Measurements from ENCODE around the gene DLGAP4. TPM values are rescaled to one million over a fixed set of nuclear protein-coding genes. Genes with fewer than 3 reads are reported as not detected.

The DLGAP4 gene
- total and polyA plus RNA-seq, 10 donors, result 12.0 to 60.9 (median 45.9) TPM

DNA sequence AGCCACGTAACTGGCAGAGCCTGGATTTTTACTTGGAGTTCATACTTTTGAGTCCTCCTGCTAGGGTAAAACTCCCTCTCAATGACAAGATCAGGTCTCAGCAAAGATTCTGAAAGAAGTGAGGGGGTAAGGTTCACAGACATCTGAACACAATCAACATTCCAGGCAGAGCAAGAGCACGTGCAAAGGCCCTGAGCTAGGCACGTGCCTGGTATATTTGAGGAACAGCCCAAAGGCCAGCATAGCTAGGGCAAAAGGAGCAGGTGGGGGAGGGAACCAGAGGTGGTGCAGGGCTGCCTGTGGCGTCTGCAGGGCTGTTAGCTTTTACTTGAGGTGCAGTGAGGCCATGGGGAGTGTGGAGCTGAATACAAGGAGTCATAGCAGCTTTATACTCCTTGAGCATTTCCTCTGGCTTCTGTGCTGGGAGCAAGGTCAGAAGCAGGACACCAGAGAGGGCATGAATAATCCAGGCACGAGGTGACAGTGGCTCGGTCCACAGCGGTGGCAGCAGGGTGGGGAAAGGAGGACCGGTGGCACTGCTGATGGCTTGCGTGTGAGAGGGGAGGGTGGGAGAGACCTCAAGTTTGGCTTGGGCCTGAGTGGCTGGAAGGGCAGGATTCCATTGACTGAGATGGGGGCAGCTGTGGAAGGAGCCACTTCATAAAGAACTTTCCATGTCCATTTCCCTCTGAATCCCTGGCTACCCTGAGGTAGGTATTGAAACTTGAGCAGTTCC, 57.0 kb downstream of the DLGAP4 start:
- intact Hi-C loops (cut with DNase I; ENCODE audit: low total_unique reads), result no loop called here
- Histone ChIP-seq H3K36me3 (no peaks in the 10 kb centered on the region), H3K4me1 (no peaks in the 10 kb centered on the region), H3K9me3 (no peaks in the 10 kb centered on the region), H3K27ac (no peak overlapping the region), H3K27me3 (replicated peaks in 1 of 7) (peaks cover 0 to 28% (median 0%) of the 10 kb centered on the region in 7 donors), H3K4me3 (no peak overlapping the region)
- DNase-seq, result no peak
- TF ChIP-seq, protein P1, sequence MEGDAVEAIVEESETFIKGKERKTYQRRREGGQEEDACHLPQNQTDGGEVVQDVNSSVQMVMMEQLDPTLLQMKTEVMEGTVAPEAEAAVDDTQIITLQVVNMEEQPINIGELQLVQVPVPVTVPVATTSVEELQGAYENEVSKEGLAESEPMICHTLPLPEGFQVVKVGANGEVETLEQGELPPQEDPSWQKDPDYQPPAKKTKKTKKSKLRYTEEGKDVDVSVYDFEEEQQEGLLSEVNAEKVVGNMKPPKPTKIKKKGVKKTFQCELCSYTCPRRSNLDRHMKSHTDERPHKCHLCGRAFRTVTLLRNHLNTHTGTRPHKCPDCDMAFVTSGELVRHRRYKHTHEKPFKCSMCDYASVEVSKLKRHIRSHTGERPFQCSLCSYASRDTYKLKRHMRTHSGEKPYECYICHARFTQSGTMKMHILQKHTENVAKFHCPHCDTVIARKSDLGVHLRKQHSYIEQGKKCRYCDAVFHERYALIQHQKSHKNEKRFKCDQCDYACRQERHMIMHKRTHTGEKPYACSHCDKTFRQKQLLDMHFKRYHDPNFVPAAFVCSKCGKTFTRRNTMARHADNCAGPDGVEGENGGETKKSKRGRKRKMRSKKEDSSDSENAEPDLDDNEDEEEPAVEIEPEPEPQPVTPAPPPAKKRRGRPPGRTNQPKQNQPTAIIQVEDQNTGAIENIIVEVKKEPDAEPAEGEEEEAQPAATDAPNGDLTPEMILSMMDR (IDR thresholded peaks at IDR 0.05 in 8 of 11, conservative IDR thresholded peaks at IDR 0.05 in 3 of 11), result no peak
- TF ChIP-seq POLR2A (IDR thresholded peaks at IDR 0.05) (no peak), POLR2AphosphoS5 (IDR thresholded peaks at IDR 0.05) (no peak)
- WGBS, 5 donors, result 72 to 79% (median 76%) methylated on average over 9 of the region's 9 CpGs

GRCh38 chr20:36364506-36364905, 58.4 kb downstream of the DLGAP4 start:
- H3K4me3 ChIP-seq, result no peak overlapping the region
- H3K36me3 ChIP-seq, result no peaks in the 10 kb centered on the region
- H3K4me1 ChIP-seq, result no peaks in the 10 kb centered on the region
- H3K27ac ChIP-seq, result no peak overlapping the region
- peaks cover 0 to 27% (median 0%) of the 10 kb centered on the region in 7 donors for H3K27me3 ChIP-seq (replicated peaks in 1 of 7)
- WGBS, 5 donors, result 72 to 86% (median 81%) methylated on average over 4 of the region's 4 CpGs
- no peaks in the 10 kb centered on the region for H3K9me3 ChIP-seq
- no peak for DNase-seq
- TF ChIP-seq POLR2A (IDR thresholded peaks at IDR 0.05), result no peak
- no peak for TF ChIP-seq POLR2AphosphoS5 (IDR thresholded peaks at IDR 0.05)
- TF ChIP-seq, protein P1 (IDR thresholded peaks at IDR 0.05 in 8 of 11, conservative IDR thresholded peaks at IDR 0.05 in 3 of 11), result no peak
- intact Hi-C loops (cut with DNase I; ENCODE audit: low total_unique reads), result no loop called here

GRCh38 chr20:36366623-36367369, 60.7 kb downstream of the DLGAP4 start:
- no peak overlapping the region for H3K27ac ChIP-seq
- H3K4me1 ChIP-seq, result no peaks in the 10 kb centered on the region
- intact Hi-C loops (cut with DNase I; ENCODE audit: low total_unique reads), result no loop called here
- H3K36me3 ChIP-seq, result no peaks in the 10 kb centered on the region
- H3K9me3 ChIP-seq, result no peaks in the 10 kb centered on the region
- no peak for DNase-seq
- 77 to 88% (median 78%) methylated on average over 9 to 16 of the region's 16 CpGs for WGBS, 5 donors
- peaks cover 0 to 18% (median 0%) of the 10 kb centered on the region in 7 donors for H3K27me3 ChIP-seq (replicated peaks in 1 of 7)
- TF ChIP-seq POLR2AphosphoS5 (IDR thresholded peaks at IDR 0.05) (no peak), POLR2A (IDR thresholded peaks at IDR 0.05) (no peak)
- TF ChIP-seq, protein P1 (IDR thresholded peaks at IDR 0.05 in 8 of 11, conservative IDR thresholded peaks at IDR 0.05 in 3 of 11), result no peak
- no peak overlapping the region for H3K4me3 ChIP-seq

GRCh38 chr20:36367370-36367745, 61.2 kb downstream of the DLGAP4 start:
- intact Hi-C loops (cut with DNase I; ENCODE audit: low total_unique reads), result no loop called here
- WGBS, 5 donors, result 85 to 97% (median 94%) methylated on average over 3 to 4 of the region's 4 CpGs
- TF ChIP-seq POLR2A (IDR thresholded peaks at IDR 0.05) (no peak), POLR2AphosphoS5 (IDR thresholded peaks at IDR 0.05) (no peak)
- TF ChIP-seq, protein P1 (IDR thresholded peaks at IDR 0.05 in 8 of 11, conservative IDR thresholded peaks at IDR 0.05 in 3 of 11), result no peak
- no peak for DNase-seq
- Histone ChIP-seq H3K27ac (no peak overlapping the region), H3K9me3 (no peaks in the 10 kb centered on the region), H3K27me3 (replicated peaks in 1 of 7) (peaks cover 0 to 22% (median 0%) of the 10 kb centered on the region in 7 donors), H3K36me3 (no peaks in the 10 kb centered on the region), H3K4me3 (no peak overlapping the region), H3K4me1 (no peaks in the 10 kb centered on the region)
